ENCODE results near the gene COMT. TPM values are rescaled to one million over a fixed set of nuclear protein-coding genes. Genes with fewer than 3 reads are reported as not detected.

The COMT gene
- total RNA-seq, 2 experiments from 2014 or later = 90.8 to 112 TPM

GRCh38 chr22:19966908-19967750, 25.6 kb downstream of the COMT start:
- Histone ChIP-seq H3K4me2 (ENCODE audit: low read length) (no peak overlapping the region), H2AFZ (ENCODE audit: low read length) (no peak overlapping the region), H3K9me2 (ENCODE audit: insufficient read depth, low read length) (no peaks in the 10 kb centered on the region), H3K4me3 (ENCODE audit: low read depth, low read length, poor library complexity, severe bottlenecking) (no peak overlapping the region), H4K20me1 (ENCODE audit: insufficient read depth, low read length) (no peaks in the 10 kb centered on the region), H3K36me3 (ENCODE audit: insufficient read depth, low read length) (peaks cover 25% of the 10 kb centered on the region; the same call in 1 of the 2 replicates), H3K4me1 (ENCODE audit: insufficient read depth, low read length, poor library complexity, severe bottlenecking) (peaks cover 4% of the 10 kb centered on the region), H3K79me2 (ENCODE audit: insufficient read depth, low read depth, low read length) (no peaks in the 10 kb centered on the region), H3K27ac (ENCODE audit: low read depth, low read length, poor library complexity, severe bottlenecking) (no peak overlapping the region), H3K9me3 (ENCODE audit: low read length) (no peaks in the 10 kb centered on the region)
- ChIA-PET POLR2A (no interaction called here), CTCF (ENCODE audit: unreplicated experiment) (no interaction called here)
- no TSS peak for BruUV-seq (replicated peaks)
- TF ChIP-seq CTCF (conservative IDR thresholded peaks at IDR 0.05; ENCODE audit: low read length) (no peak), EZH2phosphoT487 (IDR thresholded peaks at IDR 0.05; ENCODE audit: borderline replicate concordance, low read depth, low read length) (no peak)
- intact Hi-C loops (cut with micrococcal nuclease; ENCODE audit: unreplicated experiment) = no loop called here
- no peak for DNase-seq (ENCODE audit: low spot score)

- Histone ChIP-seq H2AFZ (ENCODE audit: low read length) (no peak overlapping the region), H3K4me2 (ENCODE audit: low read length) (no peak overlapping the region), H3K4me3 (ENCODE audit: low read depth, low read length, poor library complexity, severe bottlenecking) (no peak overlapping the region), H4K20me1 (ENCODE audit: insufficient read depth, low read length) (no peaks in the 10 kb centered on the region), H3K79me2 (ENCODE audit: insufficient read depth, low read depth, low read length) (no peaks in the 10 kb centered on the region), H3K9me2 (ENCODE audit: insufficient read depth, low read length) (no peaks in the 10 kb centered on the region), H3K27ac (ENCODE audit: low read depth, low read length, poor library complexity, severe bottlenecking) (no peak overlapping the region), H3K4me1 (ENCODE audit: insufficient read depth, low read length, poor library complexity, severe bottlenecking) (no peaks in the 10 kb centered on the region), H3K36me3 (ENCODE audit: insufficient read depth, low read length) (peaks cover 21% of the 10 kb centered on the region; the same call in 1 of the 2 replicates), H3K9me3 (ENCODE audit: low read length) (no peaks in the 10 kb centered on the region)
- intact Hi-C loops (cut with micrococcal nuclease; ENCODE audit: unreplicated experiment) = no loop called here
- POLR2A ChIA-PET = interaction anchor here (0.6 kb wide), 1 partner anchor 12 kb away, joined by 6 read pairs; no protein-coding TSS in a partner anchor
- CTCF ChIA-PET (ENCODE audit: unreplicated experiment) = no interaction called here
- no peak for DNase-seq (ENCODE audit: low spot score)
- TF ChIP-seq CTCF (conservative IDR thresholded peaks at IDR 0.05; ENCODE audit: low read length) (no peak), EZH2phosphoT487 (IDR thresholded peaks at IDR 0.05; ENCODE audit: borderline replicate concordance, low read depth, low read length) (no peak)
- no TSS peak for BruUV-seq (replicated peaks)
These were observed 26.4 kb downstream of the COMT start for GRCh38 chr22:19967850-19968449.
